Stomach smooth muscle (tissue), 2 donors: Measurements from ENCODE around the gene ITGA5.

ENCODE experiments used
- H3K27ac ChIP-seq: one replicate; pipeline ENCODE4 v1.7.0; 2013; ENCODE audit warnings: mild to moderate bottlenecking, low read length, inconsistent platforms
- H3K27me3 ChIP-seq, 2 donors: one replicate each; pipeline ENCODE4 v1.7.0; 2013; ENCODE audit warnings: low read length in 2 of 2; ENCODE audit not compliant: insufficient read depth in 2 of 2, control insufficient read depth in 1 of 2
- H3K36me3 ChIP-seq, 2 donors: one replicate each; pipeline ENCODE4 v1.7.0; 2013; ENCODE audit warnings: low read length in 2 of 2; ENCODE audit not compliant: control insufficient read depth in 2 of 2, insufficient read depth in 2 of 2
- H3K4me1 ChIP-seq: one replicate; pipeline ENCODE4 v1.7.0; 2013; ENCODE audit warnings: low read length; ENCODE audit not compliant: control insufficient read depth, insufficient read depth
- H3K4me3 ChIP-seq, 2 donors: one replicate each; pipeline ENCODE4 v1.7.0; 2013; ENCODE audit warnings: low read length in 2 of 2
- H3K9ac ChIP-seq, 2 donors: one replicate each; pipeline ENCODE4 v1.7.0; 2013; ENCODE audit warnings: low read length in 2 of 2, mild to moderate bottlenecking in 1 of 2
- H3K9me3 ChIP-seq, 2 donors: one replicate each; pipeline ENCODE4 v1.7.0; 2013; ENCODE audit warnings: low read length in 2 of 2; ENCODE audit not compliant: control insufficient read depth in 2 of 2
- donor health status: healthy.
- donor health status: Pancreatic carcinoma.

ITGA5 gene

DNA sequence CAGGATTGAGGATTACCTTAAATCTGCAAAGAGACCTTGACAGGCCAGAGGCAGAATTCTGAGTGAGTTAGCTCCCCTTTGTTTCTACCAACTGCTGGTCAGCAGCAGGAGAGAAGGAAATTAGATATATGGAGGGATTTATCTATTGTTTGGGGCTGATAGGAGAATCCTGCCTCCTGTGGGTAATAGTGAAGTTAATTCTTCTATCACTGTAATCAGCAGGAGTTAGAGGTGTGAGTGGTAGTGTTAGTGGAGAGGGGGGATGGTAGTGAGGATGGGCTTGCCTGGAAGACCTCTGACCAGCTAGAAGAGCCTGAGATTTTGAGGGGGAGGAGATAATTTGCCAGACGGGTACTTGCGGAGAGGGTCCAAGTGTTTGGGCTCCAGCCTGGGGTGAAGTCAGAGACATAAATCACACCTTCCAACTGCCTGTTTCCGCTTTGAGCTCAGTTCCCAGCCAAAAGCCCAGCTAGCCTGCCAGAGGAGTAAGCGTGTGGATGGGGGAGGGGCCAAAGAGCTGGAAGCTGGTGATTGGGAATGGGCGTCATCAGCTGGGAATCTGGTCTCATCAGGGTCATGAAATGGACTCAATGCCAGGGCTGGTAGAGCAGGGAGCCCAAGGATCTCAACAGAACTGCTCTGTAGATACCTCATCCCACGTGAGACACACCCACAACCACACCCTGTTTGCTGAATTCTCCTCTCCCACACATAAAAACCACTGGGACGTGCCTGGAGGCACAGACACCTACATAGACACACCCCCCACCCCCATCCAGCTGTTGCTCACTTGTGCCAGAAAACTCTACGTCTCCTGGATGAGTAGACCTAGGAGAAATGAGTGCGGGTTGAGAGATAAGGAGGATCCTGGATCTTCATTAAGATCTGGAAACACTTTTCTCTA lies 13.1 kb upstream of the ITGA5 start:
- H3K9me3 ChIP-seq, result no peaks in the 10 kb centered on the region
- peaks cover 29% of the 10 kb centered on the region for H3K4me1 ChIP-seq
- H3K27me3 ChIP-seq, result no peaks in the 10 kb centered on the region
- peak overlapping the region; percentile 58 for H3K27ac ChIP-seq
- peak overlapping the region in 1 of 2 donors; percentile 25 for H3K4me3 ChIP-seq
- peaks cover 0 to 2% of the 10 kb centered on the region in 2 donors for H3K36me3 ChIP-seq
- H3K9ac ChIP-seq, result peak overlapping the region; percentile 36 to 63

DNA sequence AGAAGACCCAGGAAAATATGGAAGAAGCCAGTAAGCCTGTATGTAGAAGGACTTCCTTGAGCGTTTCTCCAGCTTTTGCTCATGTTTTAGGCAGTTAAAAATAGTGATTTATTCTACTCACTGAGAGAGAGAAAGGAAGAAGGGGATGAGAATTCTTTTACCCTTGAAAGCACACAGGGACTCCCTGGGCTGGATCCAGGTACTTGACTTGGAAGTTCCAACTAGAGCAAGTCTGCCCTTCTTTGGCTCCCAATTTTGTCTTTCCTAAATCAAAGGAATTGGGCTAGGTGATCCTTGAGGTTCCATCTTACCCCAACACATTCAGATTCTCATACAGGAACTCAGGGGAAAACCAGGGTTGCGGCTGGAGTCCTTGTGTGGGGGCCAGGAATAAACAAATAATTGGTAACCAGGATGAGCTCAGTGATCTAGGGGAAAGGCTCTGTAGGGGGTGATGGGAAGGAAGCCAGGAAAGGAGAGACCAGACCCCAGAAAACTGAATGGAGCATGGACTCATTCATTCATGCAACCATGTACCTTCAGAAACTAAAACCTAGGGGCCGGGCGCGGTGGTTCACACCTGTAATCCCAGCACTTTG lies 11.5 kb upstream of the ITGA5 start:
- peak overlapping the region in 1 of 2 donors; percentile 37 for H3K9ac ChIP-seq
- no peaks in the 10 kb centered on the region for H3K9me3 ChIP-seq
- no peaks in the 10 kb centered on the region for H3K27me3 ChIP-seq
- H3K27ac ChIP-seq, result peak overlapping the region; percentile 73
- no peak overlapping the region for H3K4me3 ChIP-seq
- H3K36me3 ChIP-seq, result peaks cover 0 to 2% of the 10 kb centered on the region in 2 donors
- peaks cover 38% of the 10 kb centered on the region for H3K4me1 ChIP-seq

DNA sequence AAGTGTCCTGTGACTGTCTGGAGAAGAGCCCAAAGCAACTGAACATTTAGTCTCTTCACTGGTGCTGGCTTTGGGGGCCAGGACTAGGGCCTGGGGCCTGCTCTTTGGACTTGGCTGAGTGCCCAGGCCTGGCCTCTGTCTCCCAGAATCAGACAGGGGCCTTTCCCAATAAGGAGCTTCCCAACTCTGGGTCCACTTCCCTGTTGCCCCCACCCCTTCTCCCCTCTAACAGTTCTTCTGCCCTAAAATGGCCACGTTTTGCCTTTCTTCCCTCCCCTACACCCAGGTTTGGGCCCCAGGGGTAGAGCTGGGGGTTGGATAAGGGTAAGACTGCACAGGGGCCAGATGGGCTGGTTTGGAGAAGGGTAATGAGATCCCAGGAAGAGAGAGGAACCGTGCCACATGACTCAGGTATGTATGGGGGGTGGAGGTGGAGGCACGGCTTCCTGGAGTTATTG lies 10.0 kb upstream of the ITGA5 start:
- peaks cover 44% of the 10 kb centered on the region for H3K4me1 ChIP-seq
- peak overlapping the region; percentile 73 for H3K27ac ChIP-seq
- peak overlapping the region in 1 of 2 donors; percentile 15 for H3K4me3 ChIP-seq
- no peaks in the 10 kb centered on the region for H3K27me3 ChIP-seq
- H3K9me3 ChIP-seq, result no peaks in the 10 kb centered on the region
- H3K9ac ChIP-seq, result peak overlapping the region; percentile 29 to 60
- peaks cover 0 to 2% of the 10 kb centered on the region in 2 donors for H3K36me3 ChIP-seq

DNA sequence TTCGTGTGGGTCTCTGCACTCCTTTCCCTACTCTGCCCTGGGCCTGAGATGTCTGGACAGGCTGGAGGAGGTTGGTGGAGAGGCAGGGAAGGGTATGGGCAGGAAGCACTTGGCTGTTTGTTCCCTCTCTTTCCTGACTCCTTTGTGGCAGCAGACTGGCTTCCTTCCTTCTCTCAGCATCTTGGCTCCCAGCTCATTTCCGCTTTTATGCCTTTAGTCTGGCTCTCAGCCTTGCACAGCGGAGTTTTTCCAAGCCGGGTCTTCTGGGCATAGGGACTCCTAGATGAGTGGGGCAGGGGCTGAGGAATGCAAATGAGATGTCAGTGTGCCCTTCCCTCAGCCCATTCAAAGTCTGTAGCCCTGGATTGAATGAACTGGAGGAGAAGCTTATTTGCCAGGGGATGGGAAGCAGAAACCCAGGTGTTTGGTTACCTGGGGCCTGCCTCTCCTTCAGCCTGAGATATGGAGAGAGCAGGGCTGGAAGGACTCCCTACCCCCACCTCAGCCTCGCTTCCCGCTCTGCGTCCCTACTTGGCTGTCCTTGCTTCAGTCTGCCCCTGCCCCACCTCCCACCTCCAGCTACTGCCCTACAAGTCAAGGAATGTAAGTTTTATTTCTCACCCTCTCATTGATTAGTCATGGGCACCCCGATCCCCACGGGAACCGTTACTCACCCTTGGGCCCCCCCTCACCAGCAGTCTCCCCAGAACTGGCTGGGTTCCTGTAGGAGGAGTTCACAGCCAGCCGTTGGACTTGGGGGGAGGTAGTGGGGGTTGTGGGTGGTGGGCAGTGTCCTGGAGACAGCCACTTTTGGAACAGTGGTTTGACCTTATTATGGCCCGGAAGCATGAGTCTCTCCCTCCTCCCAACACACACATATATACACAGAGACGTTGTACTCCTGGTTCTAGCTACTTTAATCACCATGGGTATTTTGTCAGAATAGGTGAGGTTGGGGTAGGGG lies 9.3 kb upstream of the ITGA5 start:
- Histone ChIP-seq H3K27ac (peak overlapping the region; percentile 73), H3K9me3 (no peaks in the 10 kb centered on the region), H3K4me3 (peak overlapping the region; percentile 14 to 15), H3K27me3 (no peaks in the 10 kb centered on the region), H3K4me1 (peaks cover 45% of the 10 kb centered on the region), H3K9ac (peak overlapping the region; percentile 51 to 60), H3K36me3 (peaks cover 0 to 2% of the 10 kb centered on the region in 2 donors)

DNA sequence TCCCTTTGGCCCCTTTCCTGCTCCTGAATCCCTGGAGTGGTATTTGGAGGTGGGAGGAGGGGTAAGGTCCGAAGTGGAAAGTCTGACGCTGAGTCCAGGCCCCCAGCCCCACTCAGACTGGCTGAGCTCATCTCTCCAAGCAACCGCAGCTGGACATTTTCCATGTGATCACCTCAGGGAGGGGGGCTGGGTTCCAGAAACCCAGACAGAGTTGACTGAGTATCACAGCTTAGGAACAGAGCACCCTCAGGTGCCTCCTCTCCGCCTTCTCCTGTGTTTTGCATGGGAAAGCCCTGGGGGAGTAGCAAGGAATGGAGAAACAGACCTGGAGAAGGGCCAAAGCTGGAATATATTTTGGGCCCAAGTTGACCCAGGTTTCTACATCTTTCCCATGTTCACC lies 8.0 kb upstream of the ITGA5 start:
- H3K4me3 ChIP-seq, result no peak overlapping the region
- H3K9ac ChIP-seq, result peak overlapping the region in 1 of 2 donors; percentile 60
- H3K36me3 ChIP-seq, result no peaks in the 10 kb centered on the region
- H3K27ac ChIP-seq, result peak overlapping the region; percentile 73
- H3K9me3 ChIP-seq, result no peaks in the 10 kb centered on the region
- peaks cover 42% of the 10 kb centered on the region for H3K4me1 ChIP-seq
- no peaks in the 10 kb centered on the region for H3K27me3 ChIP-seq

DNA sequence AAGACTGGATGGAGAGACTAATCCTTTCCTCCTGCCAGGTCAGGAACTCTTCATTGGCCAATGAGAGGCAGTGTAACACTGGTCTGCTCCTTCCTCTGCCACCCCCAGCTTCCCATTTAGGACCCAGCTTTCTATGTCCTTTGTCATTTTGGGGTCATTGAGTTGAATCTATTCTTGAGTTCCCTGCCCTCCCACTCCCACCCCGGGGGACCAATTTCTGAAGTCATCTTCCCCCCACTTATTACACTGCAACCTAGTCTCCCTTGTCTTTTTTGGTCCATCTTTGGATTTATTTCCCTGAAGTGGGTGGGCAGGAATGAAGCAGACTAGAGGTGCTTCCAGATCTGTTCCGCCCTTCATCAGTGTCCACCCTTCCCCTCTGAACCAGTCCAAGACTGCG lies 7.6 kb upstream of the ITGA5 start:
- H3K4me3 ChIP-seq, result no peak overlapping the region
- H3K27me3 ChIP-seq, result no peaks in the 10 kb centered on the region
- no peaks in the 10 kb centered on the region for H3K9me3 ChIP-seq
- no peaks in the 10 kb centered on the region for H3K36me3 ChIP-seq
- peak overlapping the region; percentile 73 for H3K27ac ChIP-seq
- peaks cover 43% of the 10 kb centered on the region for H3K4me1 ChIP-seq
- no peak overlapping the region for H3K9ac ChIP-seq

DNA sequence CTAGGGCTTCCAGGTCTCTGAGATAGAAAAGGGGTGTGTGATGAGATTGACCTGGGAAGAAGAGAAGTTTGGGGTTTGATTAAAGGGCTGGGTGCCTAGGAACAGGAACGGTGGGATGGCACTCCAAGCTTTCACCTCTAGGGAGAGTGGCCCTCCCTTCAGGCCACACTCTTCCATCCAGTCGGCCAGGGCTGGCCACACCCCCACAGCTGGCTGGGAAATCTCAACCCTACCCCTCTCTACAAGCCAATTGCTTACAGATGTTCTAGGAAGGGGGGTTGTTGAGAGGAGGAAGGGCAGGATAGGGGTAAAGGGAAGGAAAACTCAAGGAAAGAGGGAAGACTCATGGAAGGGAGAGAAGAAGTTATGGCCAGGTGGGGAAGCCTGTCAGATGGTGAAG lies 6.6 kb upstream of the ITGA5 start:
- Histone ChIP-seq H3K9ac (no peak overlapping the region), H3K27me3 (no peaks in the 10 kb centered on the region), H3K4me3 (no peak overlapping the region), H3K4me1 (peaks cover 53% of the 10 kb centered on the region), H3K36me3 (no peaks in the 10 kb centered on the region), H3K27ac (peak overlapping the region; percentile 18), H3K9me3 (no peaks in the 10 kb centered on the region)

DNA sequence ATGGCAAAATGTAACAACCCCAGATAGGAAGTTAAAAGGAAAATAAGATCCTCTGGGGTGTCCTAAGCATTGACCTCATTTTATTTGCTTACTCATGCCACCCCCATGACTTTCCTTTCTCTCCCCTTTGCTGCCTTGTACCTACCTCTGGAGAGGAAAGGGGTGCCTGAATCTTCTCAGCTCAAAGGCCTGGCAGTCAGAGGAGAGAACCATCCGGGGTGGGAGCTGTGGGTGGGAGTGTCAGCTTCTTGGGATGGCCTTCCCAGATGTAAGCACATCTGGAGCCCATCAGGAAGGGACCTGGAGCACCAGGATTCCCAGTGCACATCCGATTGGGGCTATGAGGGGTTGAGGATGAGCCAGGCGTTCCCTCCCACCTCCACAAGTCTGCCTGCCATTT lies 5.2 kb upstream of the ITGA5 start:
- H3K4me3 ChIP-seq, result no peak overlapping the region
- H3K27me3 ChIP-seq, result no peaks in the 10 kb centered on the region
- peaks cover 64% of the 10 kb centered on the region for H3K4me1 ChIP-seq
- H3K36me3 ChIP-seq, result no peaks in the 10 kb centered on the region
- H3K9ac ChIP-seq, result no peak overlapping the region
- no peak overlapping the region for H3K27ac ChIP-seq
- no peaks in the 10 kb centered on the region for H3K9me3 ChIP-seq

DNA sequence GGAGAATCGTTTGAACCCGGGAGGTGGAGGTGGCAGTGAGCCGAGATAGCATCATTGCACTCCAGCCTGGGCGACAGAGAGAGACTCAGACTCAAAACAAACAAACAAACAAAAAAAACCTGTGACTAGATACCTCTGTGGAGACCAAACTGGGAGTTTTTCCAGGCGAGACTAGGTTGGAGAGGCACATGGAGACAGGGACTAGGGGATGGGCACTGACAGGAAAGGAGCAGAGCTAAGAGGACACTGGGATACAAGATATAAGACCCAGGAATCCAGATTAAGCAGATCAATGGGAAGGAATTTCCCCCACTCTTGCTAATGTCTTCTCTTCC lies 4.7 kb upstream of the ITGA5 start:
- Histone ChIP-seq H3K36me3 (no peaks in the 10 kb centered on the region), H3K4me1 (peaks cover 59% of the 10 kb centered on the region), H3K4me3 (no peak overlapping the region), H3K9ac (no peak overlapping the region), H3K9me3 (no peaks in the 10 kb centered on the region), H3K27ac (peak overlapping the region; percentile 41), H3K27me3 (no peaks in the 10 kb centered on the region)

DNA sequence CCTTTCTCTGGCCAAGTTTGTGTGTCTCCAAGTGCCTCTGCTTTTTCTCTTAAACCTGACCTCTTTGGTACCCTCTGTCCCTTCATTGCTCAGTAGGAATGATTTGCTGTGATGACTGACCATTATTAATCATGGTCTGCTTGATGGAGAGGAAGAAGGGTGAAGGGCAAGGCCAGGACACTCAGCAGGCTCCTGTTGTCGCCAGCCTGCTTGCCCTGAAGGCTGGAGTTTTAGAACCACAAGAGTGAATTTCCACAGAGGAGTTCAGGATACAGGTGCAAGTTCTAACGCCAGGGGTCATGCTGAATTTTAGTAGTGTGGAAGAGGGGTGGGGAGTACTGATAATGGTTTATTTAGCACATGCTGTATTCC lies 2.8 kb upstream of the ITGA5 start:
- Histone ChIP-seq H3K27me3 (no peaks in the 10 kb centered on the region), H3K36me3 (peaks cover 0 to 5% of the 10 kb centered on the region in 2 donors), H3K27ac (peak overlapping the region; percentile 93), H3K4me1 (peaks cover 50% of the 10 kb centered on the region), H3K4me3 (peak overlapping the region in 1 of 2 donors; percentile 85), H3K9me3 (no peaks in the 10 kb centered on the region), H3K9ac (peak overlapping the region in 1 of 2 donors; percentile 30)
